Prostate gland (tissue), 2 donors: ENCODE data around the gene GBX2.

Experiments used
- POLR2A ChIP-seq: fragments of 450-650 bp; IDR thresholded peaks from one replicate; pipeline ENCODE4 v1.6.1; 2016; ENCODE audit warnings: antibody characterized with exemption, mild to moderate bottlenecking
- POLR2AphosphoS5 ChIP-seq: sonication (generic); formaldehyde crosslinking; IDR thresholded peaks from one replicate; pipeline ENCODE4 v1.6.1; 2017; ENCODE audit warnings: antibody characterized with exemption
- TF ChIP-seq, protein P1 (sequence below), 4 experiments: fragments of 200-600 bp in 2 of 4; fragments of 450-650 bp in 2 of 4; sonication (generic) in 2 of 4; IDR thresholded peaks; 1 replicate in 3 of 4; 2 replicates in 1 of 4; pipeline ENCODE4 v1.5.1; 2016 to 2019; ENCODE audit warnings: antibody characterized with exemption in 4 of 4, mild to moderate bottlenecking in 2 of 4, moderate library complexity in 2 of 4

DNA sequence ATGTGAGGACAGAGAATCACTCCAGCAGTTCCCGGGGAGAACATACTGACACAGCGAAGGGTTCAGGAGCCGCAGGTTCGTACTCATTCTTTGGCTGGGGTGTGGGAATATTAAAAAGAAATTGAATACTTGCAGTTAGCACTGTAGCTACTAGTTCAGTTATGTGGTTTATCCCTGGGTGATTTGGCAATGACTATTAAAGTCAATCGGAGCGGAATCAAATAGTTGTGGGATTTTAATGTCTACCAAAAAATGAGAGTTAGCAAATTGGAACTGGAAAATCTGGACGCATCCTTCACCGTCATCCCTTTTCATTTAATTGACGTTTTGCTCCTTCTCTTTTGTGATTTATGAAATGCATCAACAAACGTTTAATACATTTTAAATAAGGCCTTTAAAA is 50.8 kb downstream of the GBX2 start:
- TF ChIP-seq, protein P1, sequence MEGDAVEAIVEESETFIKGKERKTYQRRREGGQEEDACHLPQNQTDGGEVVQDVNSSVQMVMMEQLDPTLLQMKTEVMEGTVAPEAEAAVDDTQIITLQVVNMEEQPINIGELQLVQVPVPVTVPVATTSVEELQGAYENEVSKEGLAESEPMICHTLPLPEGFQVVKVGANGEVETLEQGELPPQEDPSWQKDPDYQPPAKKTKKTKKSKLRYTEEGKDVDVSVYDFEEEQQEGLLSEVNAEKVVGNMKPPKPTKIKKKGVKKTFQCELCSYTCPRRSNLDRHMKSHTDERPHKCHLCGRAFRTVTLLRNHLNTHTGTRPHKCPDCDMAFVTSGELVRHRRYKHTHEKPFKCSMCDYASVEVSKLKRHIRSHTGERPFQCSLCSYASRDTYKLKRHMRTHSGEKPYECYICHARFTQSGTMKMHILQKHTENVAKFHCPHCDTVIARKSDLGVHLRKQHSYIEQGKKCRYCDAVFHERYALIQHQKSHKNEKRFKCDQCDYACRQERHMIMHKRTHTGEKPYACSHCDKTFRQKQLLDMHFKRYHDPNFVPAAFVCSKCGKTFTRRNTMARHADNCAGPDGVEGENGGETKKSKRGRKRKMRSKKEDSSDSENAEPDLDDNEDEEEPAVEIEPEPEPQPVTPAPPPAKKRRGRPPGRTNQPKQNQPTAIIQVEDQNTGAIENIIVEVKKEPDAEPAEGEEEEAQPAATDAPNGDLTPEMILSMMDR (IDR thresholded peaks at IDR 0.05) = no peak
- TF ChIP-seq POLR2A (no peak), POLR2AphosphoS5 (no peak)
